ENCODE measurements around the gene PPP6R3. TPM values are rescaled to one million over a fixed set of nuclear protein-coding genes. Genes with fewer than 3 reads are reported as not detected.

PPP6R3 gene
- total RNA-seq, 1 experiment from 2014 or later = 138 TPM

- Histone ChIP-seq H3K9me3 (ENCODE audit: control insufficient read depth, low read depth, low read length) (no peaks in the 10 kb centered on the region), H3K56ac (ENCODE audit: insufficient read length, low read depth, low read length) (no peak overlapping the region), H3K4ac (ENCODE audit: low read depth, low read length) (no peak overlapping the region), H2BK20ac (ENCODE audit: low read depth, low read length, poor library complexity, severe bottlenecking) (no peak overlapping the region), H3T11ph (ENCODE audit: low read length) (no peak overlapping the region), H2BK15ac (ENCODE audit: low read depth, low read length) (no peak overlapping the region), H4K5ac (ENCODE audit: insufficient read length, low read depth, low read length) (no peak overlapping the region), H3K9ac (ENCODE audit: extremely low read depth, insufficient read length, low read length) (no peak overlapping the region), H3K27ac (ENCODE audit: insufficient read length, low read depth, low read length) (no peak overlapping the region), H4K91ac (ENCODE audit: insufficient read length, low read depth, low read length) (no peak overlapping the region), H3K23me2 (ENCODE audit: insufficient read length, low read depth, low read length, poor library complexity, severe bottlenecking) (no peaks in the 10 kb centered on the region), H3K27me3 (ENCODE audit: insufficient read depth, low read length) (no peaks in the 10 kb centered on the region), H2BK5ac (ENCODE audit: insufficient read length, low read length) (no peak overlapping the region), H2BK12ac (ENCODE audit: insufficient read length, low read depth, low read length) (no peak overlapping the region), H2AK5ac (ENCODE audit: insufficient read length, low read length) (no peak overlapping the region), H3K79me1 (ENCODE audit: insufficient read depth, low read depth, low read length, poor library complexity, severe bottlenecking) (no peaks in the 10 kb centered on the region), H3K79me2 (ENCODE audit: insufficient read depth, low read length) (no peaks in the 10 kb centered on the region), H2BK120ac (ENCODE audit: low read depth, low read length, poor library complexity, severe bottlenecking) (no peak overlapping the region), H2AFZ (ENCODE audit: low read length) (no peak overlapping the region), H4K20me1 (ENCODE audit: control insufficient read depth, insufficient read depth, insufficient read length) (no peaks in the 10 kb centered on the region), H3K4me2 (ENCODE audit: insufficient read depth, insufficient read length, low read length) (no peak overlapping the region), H3K18ac (ENCODE audit: insufficient read length, low read depth, low read length) (no peak overlapping the region), H3K23ac (ENCODE audit: insufficient read length, low read depth, low read length) (no peak overlapping the region), H3K14ac (ENCODE audit: insufficient read depth, low read length) (no peak overlapping the region), H3K4me1 (ENCODE audit: insufficient read depth, low read length) (no peaks in the 10 kb centered on the region), H4K8ac (replicated peaks; ENCODE audit: insufficient read length, low read depth, low read length) (no peak overlapping the region)
- WGBS (ENCODE audit: extremely low coverage, insufficient read length, low lambda C conversion rate) = no CpG with 5 or more reads among the region's 6 CpGs
- H3K36me3 Mint-ChIP-seq (ENCODE audit: insufficient read depth in 1 of 3, low read depth in 3 of 3) = peaks cover 14 to 26% (median 22%) of the 10 kb centered on the region in 3 experiments
- DNase-seq = no peak
- no peak overlapping the region for H3K4me3 Mint-ChIP-seq
- no peaks in the 10 kb centered on the region for H3K27me3 Mint-ChIP-seq (ENCODE audit: low read depth)
- H3K9me3 Mint-ChIP-seq = no peaks in the 10 kb centered on the region
- no peak for TF ChIP-seq CTCF (conservative IDR thresholded peaks at IDR 0.05)
- peaks cover 22 to 31% of the 10 kb centered on the region in 2 experiments for H3K4me1 Mint-ChIP-seq
- H3K27ac Mint-ChIP-seq = no peak overlapping the region
Measured at GRCh38 chr11:68444566-68444965, 16.0 kb upstream of the PPP6R3 start.

Data from H9 (cell line).